NOMO-1 (cell line): ENCODE measurements around the gene HOXB3.
A peak's percentile ranks its signal among the peaks of the same experiment; 100 is the strongest.

Source experiments
- DNase-seq, 2 experiments: peaks; one replicate each; lab custom pipeline; 2025; ENCODE audit not compliant: unreplicated experiment in 2 of 2; lab: John Stamatoyannopoulos, UW

HOXB3 gene

GRCh38 chr17:48559840-48560817 is 29.9 kb downstream of the HOXB3 start:
- no peak for DNase-seq

GRCh38 chr17:48559122-48559839 is 30.8 kb downstream of the HOXB3 start:
- no peak for DNase-seq

GRCh38 chr17:48558831-48559121 is 31.3 kb downstream of the HOXB3 start:
- DNase-seq: no peak

- DNase-seq: no peak
These were observed 31.8 kb downstream of the HOXB3 start for GRCh38 chr17:48558057-48558830.

DNA sequence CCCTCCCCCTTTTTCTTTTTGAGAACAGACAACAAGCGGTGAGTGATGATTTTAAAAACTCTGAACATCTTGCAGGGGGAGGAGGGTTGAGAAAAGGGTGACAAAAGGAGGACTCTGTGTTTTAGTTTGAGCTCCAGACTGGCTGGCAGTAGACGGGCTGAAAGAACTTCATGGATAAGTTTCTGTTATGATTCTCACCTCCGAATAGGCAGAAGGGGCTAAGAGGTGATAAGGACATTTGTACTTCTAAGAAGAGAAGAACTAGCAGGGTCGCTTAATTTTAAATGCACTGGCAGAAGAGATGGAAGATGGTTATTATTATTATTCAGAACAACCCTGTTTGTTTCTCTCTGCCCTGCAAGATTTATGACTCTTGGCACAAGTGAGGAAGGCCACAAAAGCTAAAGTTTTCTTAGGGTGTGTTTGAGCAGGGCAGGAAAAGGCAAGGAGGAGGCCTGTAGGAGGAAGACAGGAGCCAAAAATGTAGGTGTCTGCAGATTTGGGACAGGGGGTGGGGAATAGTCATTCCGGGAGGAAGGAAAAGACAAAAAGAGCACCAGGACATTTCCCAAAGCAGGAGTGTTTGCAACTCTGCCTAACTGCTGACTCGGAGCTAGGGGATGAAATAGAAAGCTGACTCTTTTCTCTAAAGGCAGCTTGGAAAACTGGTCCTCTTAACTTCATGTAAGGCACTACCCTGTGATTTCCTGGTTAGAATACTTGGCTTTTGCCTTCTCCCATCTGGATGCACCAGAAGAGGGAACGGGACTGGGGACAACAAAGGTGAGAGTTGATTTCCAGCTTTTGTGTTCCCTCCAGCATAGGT is 33.3 kb downstream of the HOXB3 start:
- DNase-seq: no peak

DNA sequence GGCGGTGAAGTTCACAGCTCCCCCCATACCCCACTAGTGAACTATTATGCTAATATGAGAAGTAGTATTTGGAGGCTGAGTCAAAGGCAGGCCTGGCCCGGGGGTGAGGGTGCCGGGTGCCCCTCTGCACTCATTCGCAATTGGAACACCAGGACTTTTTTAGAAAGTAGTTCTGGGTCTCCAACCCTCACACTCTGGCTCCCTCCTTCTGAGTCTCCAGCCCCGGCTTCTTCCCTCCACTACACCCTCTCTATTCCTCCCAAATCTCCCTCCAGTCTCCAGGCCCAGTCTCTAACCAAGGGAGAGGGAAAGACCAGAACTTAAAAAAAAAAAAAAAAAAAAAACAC is 33.8 kb downstream of the HOXB3 start:
- DNase-seq: no peak

DNA sequence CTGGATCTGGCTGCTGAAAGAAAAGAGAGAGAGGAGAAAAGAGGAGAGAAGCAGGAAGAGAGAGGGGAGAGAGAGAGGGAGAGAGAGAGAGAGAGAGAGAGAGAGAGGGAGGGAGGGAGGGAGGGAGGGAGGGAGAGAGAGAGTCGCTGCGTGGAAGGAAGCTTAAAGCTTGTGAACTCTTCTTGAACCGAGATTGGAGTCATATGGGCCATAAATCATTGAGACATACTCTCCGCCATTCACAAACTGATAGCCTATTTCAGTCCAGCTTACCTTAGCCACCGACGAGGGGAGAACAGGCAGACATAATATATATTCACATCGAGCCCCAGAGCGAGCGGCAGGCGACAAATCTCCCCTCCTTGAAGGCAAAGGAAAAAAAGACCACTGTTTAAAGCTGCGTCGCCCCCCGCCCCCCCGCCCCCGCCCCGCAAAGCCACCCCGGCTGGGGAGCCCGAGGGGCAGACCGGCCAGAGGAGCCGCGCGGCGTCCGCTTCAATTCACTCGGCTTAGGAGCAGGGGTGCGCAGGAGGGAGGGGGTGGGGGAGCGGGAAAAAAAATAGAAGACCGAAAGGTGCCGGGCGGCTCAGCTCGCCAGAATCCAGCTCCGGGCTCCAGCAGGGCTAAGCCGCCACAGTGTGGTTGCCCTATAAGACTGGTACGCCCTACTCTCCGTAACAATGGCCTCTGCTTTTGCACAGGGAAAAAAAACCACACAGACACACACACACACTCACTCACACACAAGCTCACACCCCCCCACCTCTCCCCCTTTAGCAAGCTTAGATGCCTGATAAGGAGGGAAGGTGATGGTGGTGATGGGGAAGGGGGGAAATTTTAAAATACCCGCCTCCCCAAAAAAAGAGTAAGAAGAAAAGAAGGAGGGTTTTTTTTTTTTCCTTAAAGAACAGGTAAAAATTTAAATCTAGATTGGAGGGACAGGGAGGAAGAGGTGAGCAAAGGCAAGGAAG is 34.5 kb downstream of the HOXB3 start:
- DNase-seq: peak in 1 of 2 experiments; percentile 21

GRCh38 chr17:48554412-48555257 is 35.4 kb downstream of the HOXB3 start:
- DNase-seq: no peak

DNA sequence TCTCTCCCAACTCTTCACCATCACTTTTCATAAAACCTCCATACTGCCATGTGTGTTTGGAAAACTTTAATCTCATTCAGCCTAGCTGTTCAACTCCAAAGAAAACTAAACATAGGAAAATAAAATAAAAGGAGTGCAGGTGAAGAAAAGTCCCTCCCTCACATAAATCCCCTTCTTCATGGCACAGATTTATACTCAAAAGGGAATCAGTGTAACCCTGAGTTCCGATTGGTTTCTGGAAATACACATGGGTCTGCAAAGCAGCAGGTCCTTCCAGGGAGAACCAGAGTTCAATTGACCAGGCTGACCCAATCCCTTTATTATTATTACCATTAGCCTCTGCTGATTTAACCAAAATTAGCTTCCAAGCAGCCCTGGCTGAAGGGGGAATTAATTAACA is 36.2 kb downstream of the HOXB3 start:
- DNase-seq: no peak

DNA sequence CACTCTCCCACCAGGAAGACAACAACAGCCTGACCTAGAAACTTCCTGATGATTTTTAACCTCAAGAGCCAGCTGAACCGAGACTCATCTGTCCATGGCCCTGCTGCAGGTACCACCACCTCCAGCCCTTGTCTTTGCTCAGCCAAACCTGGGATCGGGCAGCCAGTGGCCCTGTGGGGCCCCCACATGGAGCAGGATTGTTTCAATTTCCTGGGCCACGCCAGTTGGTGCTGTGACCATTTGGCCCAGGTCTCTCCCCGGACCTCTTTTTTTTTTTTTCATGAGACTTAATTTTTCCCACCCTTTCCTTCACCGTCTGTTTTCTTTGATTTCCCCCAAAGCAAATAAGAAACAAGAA is 36.9 kb downstream of the HOXB3 start:
- DNase-seq: no peak

GRCh38 chr17:48552466-48553189 is 37.4 kb downstream of the HOXB3 start:
- no peak for DNase-seq

- no peak for DNase-seq
These were observed 38.2 kb downstream of the HOXB3 start for GRCh38 chr17:48551596-48552465.

- DNase-seq: no peak
These were observed 38.9 kb downstream of the HOXB3 start for GRCh38 chr17:48551214-48551555.

DNA sequence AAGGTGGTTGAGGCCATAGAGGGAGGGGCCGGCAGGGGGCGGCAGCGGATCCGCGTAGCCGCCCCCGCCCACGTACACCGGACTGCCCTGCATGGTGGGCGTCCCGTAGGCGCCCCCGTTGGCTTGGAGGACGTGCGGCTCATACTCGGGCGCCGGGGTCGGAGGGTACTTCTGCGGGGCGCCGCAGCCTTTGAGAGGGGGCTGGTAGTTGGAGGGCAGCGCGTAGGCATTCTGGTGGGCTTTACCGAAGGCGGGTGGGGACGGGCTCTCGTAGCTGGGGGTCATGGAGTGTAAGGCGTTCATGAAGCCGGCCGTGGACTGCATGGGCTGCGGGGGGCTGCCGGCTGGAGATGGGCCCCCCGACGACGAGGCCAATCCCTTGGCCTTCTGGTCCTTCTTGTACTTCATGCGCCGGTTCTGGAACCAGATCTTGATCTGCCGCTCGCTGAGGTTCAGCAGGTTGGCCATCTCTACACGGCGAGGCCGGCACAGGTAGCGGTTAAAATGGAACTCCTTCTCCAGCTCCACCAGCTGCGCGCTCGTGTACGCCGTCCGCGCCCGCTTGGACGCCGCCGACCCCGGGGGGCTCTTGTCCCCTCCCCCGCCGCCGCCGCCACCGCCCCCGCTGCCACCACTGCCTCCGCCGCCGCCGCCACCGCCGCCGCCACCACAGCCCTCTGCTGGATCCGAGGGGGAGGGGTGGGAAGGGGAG is 39.4 kb downstream of the HOXB3 start:
- no peak for DNase-seq

- DNase-seq: no peak
These were observed 40.0 kb downstream of the HOXB3 start for GRCh38 chr17:48549914-48550501.

GRCh38 chr17:48549281-48549630 is 40.8 kb downstream of the HOXB3 start:
- no peak for DNase-seq
